HG03432 (cell line): ENCODE results near the gene EIF3CL.
"Not testable (repeated sequence)": the region's sequence is repeated elsewhere in the genome, so short reads cannot be mapped to it uniquely, and the experiment has no call there.

Experiments used
- ATAC-seq: cut with Tn5 transposase; IDR thresholded peaks from one replicate; pipeline ENCODE4 v1.9.1; 2021; ENCODE audit warnings: mild to moderate bottlenecking, moderate library complexity; ENCODE audit not compliant: unreplicated experiment

The EIF3CL gene, protein sequence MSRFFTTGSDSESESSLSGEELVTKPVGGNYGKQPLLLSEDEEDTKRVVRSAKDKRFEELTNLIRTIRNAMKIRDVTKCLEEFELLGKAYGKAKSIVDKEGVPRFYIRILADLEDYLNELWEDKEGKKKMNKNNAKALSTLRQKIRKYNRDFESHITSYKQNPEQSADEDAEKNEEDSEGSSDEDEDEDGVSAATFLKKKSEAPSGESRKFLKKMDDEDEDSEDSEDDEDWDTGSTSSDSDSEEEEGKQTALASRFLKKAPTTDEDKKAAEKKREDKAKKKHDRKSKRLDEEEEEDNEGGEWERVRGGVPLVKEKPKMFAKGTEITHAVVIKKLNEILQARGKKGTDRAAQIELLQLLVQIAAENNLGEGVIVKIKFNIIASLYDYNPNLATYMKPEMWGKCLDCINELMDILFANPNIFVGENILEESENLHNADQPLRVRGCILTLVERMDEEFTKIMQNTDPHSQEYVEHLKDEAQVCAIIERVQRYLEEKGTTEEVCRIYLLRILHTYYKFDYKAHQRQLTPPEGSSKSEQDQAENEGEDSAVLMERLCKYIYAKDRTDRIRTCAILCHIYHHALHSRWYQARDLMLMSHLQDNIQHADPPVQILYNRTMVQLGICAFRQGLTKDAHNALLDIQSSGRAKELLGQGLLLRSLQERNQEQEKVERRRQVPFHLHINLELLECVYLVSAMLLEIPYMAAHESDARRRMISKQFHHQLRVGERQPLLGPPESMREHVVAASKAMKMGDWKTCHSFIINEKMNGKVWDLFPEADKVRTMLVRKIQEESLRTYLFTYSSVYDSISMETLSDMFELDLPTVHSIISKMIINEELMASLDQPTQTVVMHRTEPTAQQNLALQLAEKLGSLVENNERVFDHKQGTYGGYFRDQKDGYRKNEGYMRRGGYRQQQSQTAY

GRCh38 chr16:28403220-28404072 is at the start of gene EIF3CL:
TSS of gene EIF3CL (minus strand) at chr16:28403841. CDS start at chr16:28403618, 223 bp downstream.
- ATAC-seq = peak; percentile 98

DNA sequence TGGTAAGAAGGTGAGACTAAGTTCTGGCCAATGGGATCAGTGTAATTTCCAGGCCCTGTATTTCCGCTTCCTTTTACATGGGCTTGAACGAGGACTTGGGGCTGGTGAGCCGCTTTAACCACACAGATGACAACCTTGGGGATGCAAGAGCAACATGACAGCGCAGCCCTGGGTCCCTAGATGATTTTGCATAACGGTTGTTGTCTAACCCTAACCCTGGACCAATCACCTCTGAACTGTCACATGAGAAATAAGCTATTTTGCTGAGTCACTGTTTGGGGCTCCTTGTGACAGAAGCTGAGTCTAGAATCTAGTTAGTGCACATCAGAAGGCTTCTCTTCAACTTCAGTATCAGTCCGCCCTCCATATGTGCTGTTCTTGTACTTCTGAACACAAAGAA is 43.4 kb upstream of the EIF3CL start:
- not testable (repeated sequence) for ATAC-seq

GRCh38 chr16:28446388-28446787 is 42.7 kb upstream of the EIF3CL start:
- ATAC-seq = not testable (repeated sequence)

DNA sequence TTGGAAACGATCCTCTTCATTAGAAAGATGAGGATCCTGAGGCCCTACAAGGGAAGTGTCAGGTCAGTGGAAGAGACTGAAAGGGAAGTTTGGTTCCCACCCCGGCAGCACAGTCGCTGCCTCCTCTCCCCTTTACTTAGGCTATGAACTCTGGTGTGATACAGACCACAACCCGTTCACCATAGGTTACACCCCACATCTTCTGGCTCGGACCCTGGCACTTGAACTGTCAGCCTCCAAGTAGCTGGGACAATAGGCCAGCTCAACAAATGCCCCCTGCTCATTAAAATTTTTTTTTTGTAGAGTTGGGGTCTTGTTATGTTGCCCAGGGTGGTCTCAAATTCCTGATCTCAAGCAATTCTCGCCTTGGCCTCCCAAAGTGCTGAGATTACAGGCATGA is 40.3 kb upstream of the EIF3CL start:
- ATAC-seq = not testable (repeated sequence)

- ATAC-seq = not testable (repeated sequence)
Measured at GRCh38 chr16:28438899-28439298, 35.3 kb upstream of the EIF3CL start.

DNA sequence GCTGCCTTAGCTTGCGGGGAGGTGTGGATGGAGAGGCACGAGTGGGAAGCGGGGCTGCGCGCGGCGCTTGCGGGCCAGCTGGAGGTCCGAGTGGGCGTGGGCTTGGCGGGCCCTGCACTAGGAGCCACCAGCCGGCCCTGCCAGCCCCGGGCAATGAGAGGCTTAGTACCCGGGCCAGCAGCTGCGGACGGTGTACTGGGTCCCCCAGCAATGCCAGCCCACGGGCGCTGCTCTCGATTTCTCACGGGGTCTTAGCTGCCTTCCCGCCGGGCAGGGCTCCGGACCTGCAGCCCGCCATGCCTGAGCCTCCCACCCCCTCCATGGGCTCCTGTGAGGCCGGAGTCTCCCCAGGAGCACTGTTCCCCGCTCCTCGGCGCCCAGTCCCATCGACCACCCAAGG is 31.7 kb upstream of the EIF3CL start:
- ATAC-seq = not testable (repeated sequence)

DNA sequence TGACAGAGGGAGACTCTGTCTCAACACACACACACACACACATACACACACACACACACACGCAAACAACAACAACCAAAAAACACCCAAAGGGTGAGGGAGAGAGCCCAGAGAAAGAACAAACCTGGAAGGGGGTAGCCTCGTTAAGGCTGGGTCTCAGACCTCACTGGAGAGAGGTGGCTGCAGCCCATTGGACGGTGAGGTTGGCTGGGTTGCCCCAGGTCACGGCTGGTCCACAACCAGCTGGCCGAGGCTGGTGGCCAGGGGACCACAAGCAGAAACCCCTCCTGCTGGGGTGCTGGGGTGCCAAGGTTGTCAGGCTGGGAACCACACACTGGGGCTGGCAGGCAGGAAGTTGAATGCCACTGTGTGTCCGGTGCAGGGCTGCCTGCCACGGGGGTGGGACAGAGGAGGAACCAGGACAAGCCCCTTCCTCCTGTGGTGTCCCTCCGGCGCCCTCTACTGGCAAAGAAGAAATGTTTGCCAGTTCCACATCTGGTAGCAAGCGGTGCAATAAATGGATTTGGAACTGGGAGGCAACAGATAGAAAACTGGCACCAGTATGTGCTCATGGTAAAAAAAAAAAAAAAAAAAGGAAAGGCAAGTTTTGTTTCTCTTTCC is 22.5 kb upstream of the EIF3CL start:
- ATAC-seq = peak; percentile 71

DNA sequence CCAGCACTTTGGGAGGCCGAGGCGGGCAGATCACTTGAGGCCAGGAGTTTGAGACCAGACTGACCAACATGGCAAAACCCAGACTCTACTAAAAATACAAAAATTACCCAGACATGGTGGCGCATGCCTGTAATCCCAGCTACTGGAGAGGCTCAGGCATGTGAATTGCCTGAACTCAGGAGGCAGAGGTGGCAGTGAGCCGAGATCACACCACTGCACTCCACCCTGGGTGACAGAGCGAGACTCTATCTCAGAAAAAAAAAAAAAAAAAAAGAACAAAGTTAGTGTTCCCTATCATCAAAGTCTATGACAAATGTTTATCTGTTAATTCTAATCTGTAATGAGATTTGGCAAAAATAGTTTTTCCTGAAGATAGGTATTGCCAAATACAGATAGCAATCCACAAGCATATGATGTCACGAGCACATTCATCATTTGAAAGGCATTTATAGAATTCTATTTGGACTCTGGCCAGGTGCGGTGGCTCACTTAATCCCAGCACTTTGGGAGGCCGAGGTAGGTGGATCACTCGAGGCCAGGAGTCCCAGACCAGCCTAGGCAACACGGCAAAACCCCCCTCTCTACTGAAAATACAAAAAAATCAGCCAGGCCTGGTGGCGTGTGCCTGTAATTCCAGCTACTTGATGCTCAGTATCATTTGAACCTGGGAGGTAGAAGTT is 17.6 kb upstream of the EIF3CL start:
- not testable (repeated sequence) for ATAC-seq

DNA sequence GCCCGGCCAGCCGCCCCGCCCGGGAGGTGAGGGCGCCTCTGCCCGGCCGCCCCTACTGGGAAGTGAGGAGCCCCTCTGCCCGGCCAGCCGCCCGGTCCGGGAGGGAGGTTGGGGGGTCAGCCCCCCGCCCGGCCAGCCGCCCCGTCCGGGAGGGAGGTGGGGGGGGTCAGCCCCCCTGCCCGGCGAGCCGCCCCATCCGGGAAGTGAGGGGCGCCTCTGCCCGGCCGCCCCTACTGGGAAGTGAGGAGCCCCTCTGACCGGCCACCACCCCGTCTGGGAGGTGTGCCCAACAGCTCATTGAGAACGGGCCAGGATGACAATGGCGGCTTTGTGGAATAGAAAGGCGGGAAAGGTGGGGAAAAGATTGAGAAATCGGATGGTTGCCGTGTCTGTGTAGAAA is 13.4 kb upstream of the EIF3CL start:
- ATAC-seq = not testable (repeated sequence)

DNA sequence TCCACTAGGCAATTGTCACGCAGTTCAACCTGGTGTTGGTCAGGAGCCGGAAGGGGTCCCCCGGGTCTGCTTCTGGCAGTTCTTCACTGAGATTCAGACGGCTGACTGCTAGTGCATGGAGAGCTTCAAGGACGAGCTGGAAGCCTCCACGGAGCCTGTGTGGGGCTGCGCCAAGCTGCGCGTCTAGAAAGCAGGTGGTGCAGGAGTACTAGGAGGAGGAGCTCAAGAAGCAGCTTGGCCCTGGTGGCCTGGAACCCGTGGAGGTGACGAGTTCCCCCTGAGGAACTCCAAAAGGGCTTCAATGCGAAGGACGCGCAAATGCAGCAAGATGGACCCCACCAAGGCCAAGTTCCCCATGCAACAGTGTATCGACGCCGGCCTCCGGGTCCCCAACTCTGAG is 10.9 kb upstream of the EIF3CL start:
- ATAC-seq = not testable (repeated sequence)

GRCh38 chr16:28413585-28413984 is 9.9 kb upstream of the EIF3CL start:
- ATAC-seq = not testable (repeated sequence)

DNA sequence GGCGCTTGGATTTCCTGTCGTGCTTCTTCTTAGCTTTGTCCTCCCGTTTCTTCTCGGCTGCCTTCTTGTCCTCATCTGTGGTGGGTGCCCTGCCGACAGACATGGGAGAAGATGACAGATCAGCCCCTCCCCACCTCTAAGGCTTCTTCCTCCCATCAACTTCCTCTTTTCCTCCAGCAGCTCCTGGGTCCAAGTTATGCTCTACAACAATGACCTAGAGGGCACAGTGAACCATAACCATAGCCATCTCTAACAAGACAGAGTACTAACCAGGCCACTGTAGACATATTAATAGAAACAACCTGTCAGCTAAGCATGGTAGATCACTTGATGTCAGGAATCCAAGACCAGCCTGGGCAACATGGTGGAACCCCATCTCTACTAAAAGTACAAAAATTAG is 11.6 kb downstream of the EIF3CL start:
- ATAC-seq = not testable (repeated sequence)

- ATAC-seq = not testable (repeated sequence)
Measured at GRCh38 chr16:28382177-28382867, 21.3 kb downstream of the EIF3CL start.

GRCh38 chr16:28377822-28378221 is 25.8 kb downstream of the EIF3CL start:
- not testable (repeated sequence) for ATAC-seq

DNA sequence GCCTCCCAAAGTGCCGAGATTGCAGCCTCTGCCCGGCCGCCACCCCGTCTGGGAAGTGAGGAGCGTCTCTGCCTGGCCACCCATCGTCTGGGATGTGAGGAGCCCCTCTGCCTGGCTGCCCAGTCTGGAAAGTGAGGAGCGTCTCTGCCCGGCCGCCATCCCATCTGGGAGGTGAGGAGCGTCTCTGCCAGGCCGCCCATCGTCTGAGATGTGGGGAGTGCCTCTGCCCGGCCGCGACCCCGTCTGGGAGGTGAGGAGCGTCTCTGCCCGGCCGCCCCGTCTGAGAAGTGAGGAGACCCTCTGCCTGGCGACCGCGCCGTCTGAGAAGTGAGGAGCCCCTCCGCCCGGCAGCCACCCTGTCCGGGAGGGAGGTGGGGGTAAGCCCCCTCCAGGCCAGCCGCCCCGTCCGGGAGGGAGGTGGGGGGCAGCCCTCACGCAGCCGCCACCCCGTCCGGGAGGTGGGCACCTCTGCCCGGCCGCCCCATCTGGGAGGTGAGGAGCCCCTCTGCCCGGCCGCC is 26.5 kb downstream of the EIF3CL start:
- not testable (repeated sequence) for ATAC-seq

- not testable (repeated sequence) for ATAC-seq
Measured at GRCh38 chr16:28375115-28375514, 28.5 kb downstream of the EIF3CL start.

DNA sequence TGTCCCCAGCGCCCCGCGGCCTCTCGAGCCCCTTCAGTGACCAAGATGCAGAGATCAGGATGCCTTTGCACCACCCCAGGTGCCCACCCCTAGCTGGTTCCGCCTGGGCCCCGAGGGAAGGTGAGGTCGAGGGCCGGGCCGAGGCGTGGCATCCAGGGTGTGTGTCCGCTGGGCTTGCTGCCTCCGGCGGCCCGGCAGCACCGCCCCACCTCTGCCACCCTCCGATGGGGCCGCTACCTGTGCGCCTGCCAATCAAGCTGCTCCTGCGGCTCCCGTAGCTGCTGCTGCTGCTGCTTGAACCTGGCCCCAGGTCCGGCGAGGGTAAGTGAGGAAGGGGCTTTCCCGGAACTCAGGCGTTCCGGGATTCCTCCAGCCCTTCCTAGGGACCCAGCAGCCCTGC is 29.4 kb downstream of the EIF3CL start:
- ATAC-seq = not testable (repeated sequence)

GRCh38 chr16:28367926-28368325 is 35.7 kb downstream of the EIF3CL start:
- not testable (repeated sequence) for ATAC-seq
